Endothelial cell (in vitro differentiated cells): ENCODE results near the gene ANKS1B. TPM values are rescaled to one million over a fixed set of nuclear protein-coding genes. Genes with fewer than 3 reads are reported as not detected.

Experiments
- DNase-seq: peaks from one replicate; pipeline ENCODE4 v3.0.0; 2021; ENCODE audit warnings: low spot score
- H3K27ac Mint-ChIP-seq: one replicate; pipeline ENCODE4 v1.8.0; 2021; ENCODE audit warnings: mixed read lengths, inconsistent platforms; ENCODE audit not compliant: unreplicated experiment
- H3K27me3 Mint-ChIP-seq: one replicate; pipeline ENCODE4 v1.8.0; 2021; ENCODE audit warnings: mild to moderate bottlenecking, moderate library complexity, mixed read lengths, inconsistent platforms; ENCODE audit not compliant: unreplicated experiment
- H3K36me3 Mint-ChIP-seq: one replicate; pipeline ENCODE4 v1.8.0; 2021; ENCODE audit warnings: mild to moderate bottlenecking, low read depth, mixed read lengths, inconsistent platforms; ENCODE audit not compliant: unreplicated experiment
- H3K4me1 Mint-ChIP-seq: one replicate; pipeline ENCODE4 v1.8.0; 2021; ENCODE audit warnings: mild to moderate bottlenecking, mixed read lengths, inconsistent platforms; ENCODE audit not compliant: unreplicated experiment
- H3K4me3 Mint-ChIP-seq: one replicate; pipeline ENCODE4 v1.8.0; 2021; ENCODE audit warnings: mild to moderate bottlenecking, mixed read lengths, inconsistent platforms; ENCODE audit not compliant: unreplicated experiment
- H3K9me3 Mint-ChIP-seq: one replicate; pipeline ENCODE4 v1.8.0; 2021; ENCODE audit warnings: mixed read lengths, inconsistent platforms; ENCODE audit not compliant: unreplicated experiment
- CTCF ChIP-seq: fragments of 200-600 bp; sonication (generic); IDR thresholded peaks from one replicate; pipeline ENCODE4 v1.5.0; 2021; ENCODE audit warnings: antibody characterized with exemption; ENCODE audit not compliant: unreplicated experiment
- total RNA-seq: library from RNA; stranded (reverse); fragmentation: NEBNext Ultra II Directional; extraction: Animal tissue kit (Norgen Biotek cat#: 25700); gene quantifications from one replicate; pipeline ENCODE4 v1.2.1, GENCODE V29; 2021; ENCODE audit not compliant: unreplicated experiment

ANKS1B gene
- total RNA-seq, 1 donor from 2014 or later, result 2.6 TPM

- Mint-ChIP-seq H3K4me3 (no peak overlapping the region), H3K36me3 (no peaks in the 10 kb centered on the region), H3K27me3 (no peaks in the 10 kb centered on the region), H3K27ac (no peak overlapping the region), H3K9me3 (no peaks in the 10 kb centered on the region), H3K4me1 (no peaks in the 10 kb centered on the region)
- no peak for TF ChIP-seq CTCF
- no peak for DNase-seq
Observed at GRCh38 chr12:99523853-99524252, 460.9 kb downstream of the ANKS1B start.

- H3K27me3 Mint-ChIP-seq, result no peaks in the 10 kb centered on the region
- no peak for TF ChIP-seq CTCF
- no peak for DNase-seq
- no peaks in the 10 kb centered on the region for H3K9me3 Mint-ChIP-seq
- no peak overlapping the region for H3K4me3 Mint-ChIP-seq
- H3K27ac Mint-ChIP-seq, result no peak overlapping the region
- no peaks in the 10 kb centered on the region for H3K36me3 Mint-ChIP-seq
- H3K4me1 Mint-ChIP-seq, result no peaks in the 10 kb centered on the region
Observed at GRCh38 chr12:99522456-99522855, 462.3 kb downstream of the ANKS1B start.

GRCh38 chr12:99521664-99522063 is 463.1 kb downstream of the ANKS1B start:
- Mint-ChIP-seq H3K36me3 (no peaks in the 10 kb centered on the region), H3K4me3 (no peak overlapping the region), H3K4me1 (no peaks in the 10 kb centered on the region), H3K27ac (no peak overlapping the region), H3K27me3 (no peaks in the 10 kb centered on the region), H3K9me3 (no peaks in the 10 kb centered on the region)
- DNase-seq, result no peak
- TF ChIP-seq CTCF, result no peak

GRCh38 chr12:99513066-99513465 is 471.7 kb downstream of the ANKS1B start:
- Mint-ChIP-seq H3K4me1 (no peaks in the 10 kb centered on the region), H3K4me3 (no peak overlapping the region), H3K9me3 (no peaks in the 10 kb centered on the region), H3K36me3 (no peaks in the 10 kb centered on the region), H3K27ac (no peak overlapping the region), H3K27me3 (no peaks in the 10 kb centered on the region)
- no peak for DNase-seq
- no peak for TF ChIP-seq CTCF

- no peak for DNase-seq
- no peaks in the 10 kb centered on the region for H3K36me3 Mint-ChIP-seq
- no peak overlapping the region for H3K4me3 Mint-ChIP-seq
- no peak for TF ChIP-seq CTCF
- no peaks in the 10 kb centered on the region for H3K4me1 Mint-ChIP-seq
- H3K9me3 Mint-ChIP-seq, result no peaks in the 10 kb centered on the region
- H3K27ac Mint-ChIP-seq, result no peak overlapping the region
- no peaks in the 10 kb centered on the region for H3K27me3 Mint-ChIP-seq
Observed at GRCh38 chr12:99505805-99506204, 478.9 kb downstream of the ANKS1B start.
